GM12878 (cell line): ENCODE measurements around the gene SOX6. TPM values are rescaled to one million over a fixed set of nuclear protein-coding genes. Genes with fewer than 3 reads are reported as not detected.

Source experiments
- ATAC-seq: fragments of 200-7000 bp; cut with Tn5 transposase; 3 replicates; pipeline ENCODE4 v1.9.1; 2020; ENCODE audit warnings: mild to moderate bottlenecking, moderate library complexity
- BruUV-seq: library from RNA; stranded (reverse); fragments of 400-500 nt; replicated peaks from 2 replicates; lab custom pipeline; 2021; lab: Mats Ljungman, UMichigan
- CTCF ChIA-PET: fragments of 300-600 bp; sonication (Branson Sonifier 250); formaldehyde crosslinking; extraction: SDS; loops from one replicate; lab custom pipeline; 2021; ENCODE audit warnings: inconsistent platforms; lab: Yijun Ruan, JAX
- POLR2A ChIA-PET: fragments of 350-600 bp; formaldehyde crosslinking; extraction: SDS; loops from one replicate; lab custom pipeline; 2021; ENCODE audit warnings: inconsistent platforms; lab: Charles Lee
- RAD21 ChIA-PET: fragments of 300-600 bp; sonication (Branson Sonifier 250); formaldehyde crosslinking; loops from one replicate; lab custom pipeline; 2023; ENCODE audit warnings: antibody characterized with exemption; ENCODE audit not compliant: unreplicated experiment; lab: Charles Lee
- SMC1A ChIA-PET: fragments of 300-600 bp; sonication (Branson Sonifier 250); formaldehyde crosslinking; loops from one replicate; lab custom pipeline; 2023; ENCODE audit not compliant: unreplicated experiment, uncharacterized antibody; lab: Charles Lee
- DNase-seq: peaks from one replicate; pipeline ENCODE4 v3.0.0-alpha.2; 2011; ENCODE audit warnings: low read depth, low spot score
- FAIRE-seq: peaks from 3 replicates; lab custom pipeline; 2011; peaks lifted over from hg19 to GRCh38; lab: Jason Lieb, UNC
- H2AFZ ChIP-seq: 2 replicates; pipeline ENCODE4 v1.6.0; 2011; ENCODE audit warnings: low read depth, low read length, control low read depth; ENCODE audit not compliant: control insufficient read depth
- H3K27ac ChIP-seq: 2 replicates; pipeline ENCODE4 v1.5.1; 2011; ENCODE audit warnings: control low read depth; ENCODE audit not compliant: control insufficient read depth, insufficient read depth
- H3K27me3 ChIP-seq, 2 experiments: replicated peaks in 1 of 2; 2 replicates each; pipeline versions ENCODE4 v1.6.0 to v1.6.1; 2011; ENCODE audit warnings: low read length in 1 of 2; ENCODE audit not compliant: control insufficient read depth in 2 of 2, insufficient read depth in 2 of 2
- H3K36me3 ChIP-seq, 2 experiments: 2 replicates each; pipeline ENCODE4 v1.5.1; 2011; ENCODE audit warnings: low read length in 1 of 2; ENCODE audit not compliant: control insufficient read depth in 2 of 2, insufficient read depth in 2 of 2
- H3K4me1 ChIP-seq: 2 replicates; pipeline ENCODE4 v1.6.1; 2011; ENCODE audit warnings: mild to moderate bottlenecking, low read length, moderate library complexity, mixed read lengths; ENCODE audit not compliant: control insufficient read depth, insufficient read depth
- H3K4me2 ChIP-seq: 2 replicates; pipeline ENCODE4 v1.6.0; 2011; ENCODE audit warnings: control low read depth; ENCODE audit not compliant: control insufficient read depth, insufficient read depth
- H3K4me3 ChIP-seq: fragments of 200-600 bp; sonication (generic); 2 replicates; pipeline ENCODE4 v1.5.1; 2016
- H3K79me2 ChIP-seq: 2 replicates; pipeline ENCODE4 v1.6.0; 2011; ENCODE audit warnings: low read length; ENCODE audit not compliant: control insufficient read depth, insufficient read depth
- H3K9ac ChIP-seq: 2 replicates; pipeline ENCODE4 v1.8.0; 2011; ENCODE audit warnings: low read length, control low read depth, mixed read lengths; ENCODE audit not compliant: control insufficient read depth, insufficient read depth
- H3K9me3 ChIP-seq: replicated peaks from 3 replicates; pipeline ENCODE4 v1.5.1; 2011; ENCODE audit warnings: mild to moderate bottlenecking, low read length; ENCODE audit not compliant: control insufficient read depth, insufficient read depth
- H4K20me1 ChIP-seq: 2 replicates; pipeline ENCODE4 v1.6.0; 2011; ENCODE audit not compliant: control insufficient read depth, insufficient read depth
- BACH1 ChIP-seq: fragments of 450-650 bp; IDR thresholded peaks from 2 replicates; pipeline ENCODE4 v1.6.1; 2017; ENCODE audit warnings: mild to moderate bottlenecking, borderline replicate concordance
- BCL11A ChIP-seq: IDR thresholded peaks from 2 replicates; pipeline ENCODE4 v1.6.1; 2011; ENCODE audit warnings: low read depth, low read length
- CHD2 ChIP-seq: IDR thresholded peaks from 2 replicates; pipeline ENCODE4 v1.6.1; 2011; ENCODE audit warnings: low read depth, low read length, improper control_type of control experiment, borderline replicate concordance
- RCOR1 ChIP-seq: conservative IDR thresholded peaks from 2 replicates; pipeline ENCODE4 v1.6.1; 2012; ENCODE audit warnings: low read depth, low read length, improper control_type of control experiment
- SMAD5 ChIP-seq: IDR thresholded peaks from 2 replicates; pipeline ENCODE4 v1.6.1; 2016; ENCODE audit warnings: antibody characterized with exemption, low read depth
- TAF1 ChIP-seq: IDR thresholded peaks from 2 replicates; pipeline ENCODE4 v1.6.1; 2011; ENCODE audit warnings: mild to moderate bottlenecking, low read depth, low read length, borderline replicate concordance
- TCF3 ChIP-seq: IDR thresholded peaks from 2 replicates; pipeline ENCODE4 v1.6.1; 2012; ENCODE audit warnings: low read depth, mild to moderate bottlenecking, low read length, borderline replicate concordance; ENCODE audit not compliant: insufficient read depth
- ZNF217 ChIP-seq: fragments of 450-650 bp; IDR thresholded peaks from 2 replicates; pipeline ENCODE4 v1.6.1; 2017; ENCODE audit warnings: antibody characterized with exemption, mild to moderate bottlenecking
- WGBS: methylation state at CpG from one replicate; pipeline ENCODE4 v1.1.6; 2016; ENCODE audit warnings: low lambda C conversion rate; ENCODE audit not compliant: insufficient replicate concordance, insufficient coverage; ENCODE audit errors: missing lambda C conversion rate; 5-methylcytosine and 5-hydroxymethylcytosine counted together
- in situ Hi-C: fragments of 300-500 bp; cut with MboI; formaldehyde crosslinking; loops from 9 replicates; pipeline ENCODE4 v1.14.3; 2018; ENCODE audit warnings: mixed read lengths
- intact Hi-C: fragments of 100-400 bp; cut with micrococcal nuclease; formaldehyde crosslinking; loops from one replicate; pipeline ENCODE4 v1.14.2; 2022; ENCODE audit not compliant: unreplicated experiment
- polyA plus RNA-seq, 11 experiments: library from polyadenylated mRNA; depleted of rRNA in 4 of 11; unstranded in 6 of 11; stranded (reverse) in 5 of 11; fragments of >200 nt; fragmentation: Nextera tagmentation in 4 of 11; fragmentation: Illumina TruSeq in 1 of 11; extraction: Ambion mirVana in 4 of 11; extraction: Trizol in 1 of 11; gene quantifications; 1 replicate in 1 of 11; 2 replicates in 10 of 11; pipeline versions ENCODE4 v1.2.1 to v1.2.3, GENCODE V29; 2011 to 2016; ENCODE audit warnings: inconsistent platforms in 2 of 11, missing spikeins in 2 of 11, low read depth in 1 of 11
- total RNA-seq, 4 experiments: library from RNA; depleted of rRNA in 3 of 4; stranded (reverse); fragments of >200 nt in 3 of 4; fragmentation: Illumina TruSeq in 1 of 4; extraction: Trizol in 1 of 4; gene quantifications; 2 replicates each; pipeline versions ENCODE4 v1.2.1 to v1.2.3, GENCODE V29; 2013 to 2021
- TF ChIP-seq, protein P1 (sequence below): fragments of 150-350 bp; IDR thresholded peaks from 2 replicates; pipeline ENCODE4 v1.6.1; 2016; ENCODE audit warnings: low read depth, low read length
- TF ChIP-seq, protein P2 (sequence below), 3 experiments: IDR thresholded peaks in 2 of 3; conservative IDR thresholded peaks in 1 of 3; 2 replicates each; pipeline ENCODE4 v1.5.1; 2011; ENCODE audit warnings: low read depth in 3 of 3, low read length in 3 of 3, mild to moderate bottlenecking in 3 of 3, control low read depth in 2 of 3, moderate library complexity in 2 of 3, inconsistent platforms in 1 of 3, mixed read lengths in 1 of 3; ENCODE audit not compliant: control insufficient read depth in 2 of 3, insufficient read depth in 1 of 3; ENCODE audit errors: extremely low read depth in 1 of 3
- TF ChIP-seq, protein P3 (sequence below): fragments of 450-650 bp; IDR thresholded peaks from 2 replicates; pipeline ENCODE4 v1.6.1; 2014; ENCODE audit warnings: mild to moderate bottlenecking

SOX6 gene
- total and polyA plus RNA-seq, 10 of the 15 experiments (the other 5 are each of a cell fraction or from before 2014, with no cell fraction given) = 0.03 to 0.71 (median 0.29) TPM; not detected in 4

DNA sequence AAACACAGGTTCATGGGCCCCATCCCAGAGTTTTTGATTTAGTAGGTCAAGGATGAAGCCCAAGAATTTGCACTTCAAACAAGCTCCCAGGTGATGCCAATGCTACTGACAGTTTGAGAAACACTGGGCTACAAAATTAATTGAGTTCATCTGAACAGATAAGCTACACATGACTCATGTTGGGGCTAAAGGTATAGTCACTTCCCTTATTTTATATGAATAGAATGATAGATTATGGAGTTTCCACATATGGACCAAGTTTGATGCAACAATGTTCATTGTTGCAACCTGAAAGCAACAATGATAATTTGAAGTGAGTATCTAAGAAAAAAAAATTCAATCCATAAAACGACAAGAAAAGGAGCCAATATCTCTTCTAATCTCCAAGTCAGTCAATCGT, 54.9 kb downstream of the SOX6 start:
- TF ChIP-seq TAF1 (no peak), RCOR1 (no peak), BCL11A (no peak), TCF3 (no peak), CHD2 (no peak), BACH1 (no peak), ZNF217 (no peak), SMAD5 (no peak)
- TF ChIP-seq, protein P1, sequence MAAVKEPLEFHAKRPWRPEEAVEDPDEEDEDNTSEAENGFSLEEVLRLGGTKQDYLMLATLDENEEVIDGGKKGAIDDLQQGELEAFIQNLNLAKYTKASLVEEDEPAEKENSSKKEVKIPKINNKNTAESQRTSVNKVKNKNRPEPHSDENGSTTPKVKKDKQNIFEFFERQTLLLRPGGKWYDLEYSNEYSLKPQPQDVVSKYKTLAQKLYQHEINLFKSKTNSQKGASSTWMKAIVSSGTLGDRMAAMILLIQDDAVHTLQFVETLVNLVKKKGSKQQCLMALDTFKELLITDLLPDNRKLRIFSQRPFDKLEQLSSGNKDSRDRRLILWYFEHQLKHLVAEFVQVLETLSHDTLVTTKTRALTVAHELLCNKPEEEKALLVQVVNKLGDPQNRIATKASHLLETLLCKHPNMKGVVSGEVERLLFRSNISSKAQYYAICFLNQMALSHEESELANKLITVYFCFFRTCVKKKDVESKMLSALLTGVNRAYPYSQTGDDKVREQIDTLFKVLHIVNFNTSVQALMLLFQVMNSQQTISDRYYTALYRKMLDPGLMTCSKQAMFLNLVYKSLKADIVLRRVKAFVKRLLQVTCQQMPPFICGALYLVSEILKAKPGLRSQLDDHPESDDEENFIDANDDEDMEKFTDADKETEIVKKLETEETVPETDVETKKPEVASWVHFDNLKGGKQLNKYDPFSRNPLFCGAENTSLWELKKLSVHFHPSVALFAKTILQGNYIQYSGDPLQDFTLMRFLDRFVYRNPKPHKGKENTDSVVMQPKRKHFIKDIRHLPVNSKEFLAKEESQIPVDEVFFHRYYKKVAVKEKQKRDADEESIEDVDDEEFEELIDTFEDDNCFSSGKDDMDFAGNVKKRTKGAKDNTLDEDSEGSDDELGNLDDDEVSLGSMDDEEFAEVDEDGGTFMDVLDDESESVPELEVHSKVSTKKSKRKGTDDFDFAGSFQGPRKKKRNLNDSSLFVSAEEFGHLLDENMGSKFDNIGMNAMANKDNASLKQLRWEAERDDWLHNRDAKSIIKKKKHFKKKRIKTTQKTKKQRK = no peak
- TF ChIP-seq, protein P2, sequence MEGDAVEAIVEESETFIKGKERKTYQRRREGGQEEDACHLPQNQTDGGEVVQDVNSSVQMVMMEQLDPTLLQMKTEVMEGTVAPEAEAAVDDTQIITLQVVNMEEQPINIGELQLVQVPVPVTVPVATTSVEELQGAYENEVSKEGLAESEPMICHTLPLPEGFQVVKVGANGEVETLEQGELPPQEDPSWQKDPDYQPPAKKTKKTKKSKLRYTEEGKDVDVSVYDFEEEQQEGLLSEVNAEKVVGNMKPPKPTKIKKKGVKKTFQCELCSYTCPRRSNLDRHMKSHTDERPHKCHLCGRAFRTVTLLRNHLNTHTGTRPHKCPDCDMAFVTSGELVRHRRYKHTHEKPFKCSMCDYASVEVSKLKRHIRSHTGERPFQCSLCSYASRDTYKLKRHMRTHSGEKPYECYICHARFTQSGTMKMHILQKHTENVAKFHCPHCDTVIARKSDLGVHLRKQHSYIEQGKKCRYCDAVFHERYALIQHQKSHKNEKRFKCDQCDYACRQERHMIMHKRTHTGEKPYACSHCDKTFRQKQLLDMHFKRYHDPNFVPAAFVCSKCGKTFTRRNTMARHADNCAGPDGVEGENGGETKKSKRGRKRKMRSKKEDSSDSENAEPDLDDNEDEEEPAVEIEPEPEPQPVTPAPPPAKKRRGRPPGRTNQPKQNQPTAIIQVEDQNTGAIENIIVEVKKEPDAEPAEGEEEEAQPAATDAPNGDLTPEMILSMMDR (IDR thresholded peaks at IDR 0.05 in 2 of 3, conservative IDR thresholded peaks at IDR 0.05 in 1 of 3; ENCODE audit: control insufficient read depth in 2 of 3, extremely low read depth in 1 of 3, insufficient read depth in 1 of 3, low read depth in 3 of 3, low read length in 3 of 3) = no peak
- TF ChIP-seq, protein P3, sequence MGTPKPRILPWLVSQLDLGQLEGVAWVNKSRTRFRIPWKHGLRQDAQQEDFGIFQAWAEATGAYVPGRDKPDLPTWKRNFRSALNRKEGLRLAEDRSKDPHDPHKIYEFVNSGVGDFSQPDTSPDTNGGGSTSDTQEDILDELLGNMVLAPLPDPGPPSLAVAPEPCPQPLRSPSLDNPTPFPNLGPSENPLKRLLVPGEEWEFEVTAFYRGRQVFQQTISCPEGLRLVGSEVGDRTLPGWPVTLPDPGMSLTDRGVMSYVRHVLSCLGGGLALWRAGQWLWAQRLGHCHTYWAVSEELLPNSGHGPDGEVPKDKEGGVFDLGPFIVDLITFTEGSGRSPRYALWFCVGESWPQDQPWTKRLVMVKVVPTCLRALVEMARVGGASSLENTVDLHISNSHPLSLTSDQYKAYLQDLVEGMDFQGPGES = no peak
- Histone ChIP-seq H3K4me2 (no peak overlapping the region), H3K27me3 (no peaks in the 10 kb centered on the region), H3K4me3 (no peak overlapping the region), H2AFZ (no peak overlapping the region), H3K36me3 (no peaks in the 10 kb centered on the region), H3K9ac (no peak overlapping the region), H3K27ac (no peak overlapping the region), H3K4me1 (no peaks in the 10 kb centered on the region), H3K9me3 (no peaks in the 10 kb centered on the region), H3K79me2 (no peaks in the 10 kb centered on the region), H4K20me1 (no peaks in the 10 kb centered on the region)
- ChIA-PET SMC1A (no interaction called here), RAD21 (no interaction called here), POLR2A (interaction anchor here (0.5 kb wide), 1 partner anchor 370 kb away, joined by 3 read pairs; no protein-coding TSS in a partner anchor), CTCF (no interaction called here)
- ATAC-seq (no peak), FAIRE-seq (no peak), DNase-seq (no peak)
- in situ Hi-C loops (no loop called here), intact Hi-C loops (no loop called here)
- BruUV-seq = no TSS peak
- WGBS = 0% methylated on average over 2 of the region's 2 CpGs
